Endometrial microvascular endothelial cells (primary cell): ENCODE measurements around the gene CCDC197. TPM values are rescaled to one million over a fixed set of nuclear protein-coding genes. Genes with fewer than 3 reads are reported as not detected.

Experiments
- in situ Hi-C: cut with HindIII; loops from 2 replicates; pipeline ENCODE4 v1.10.0; 2017; ENCODE audit warnings: low sequenced_read_pairs, low pct_unique_long_range_greater_than_20kb; ENCODE audit errors: inconsistent ontology term
- total RNA-seq: library from RNA; depleted of rRNA; stranded (reverse); fragments of >200 nt; gene quantifications from one replicate; pipeline ENCODE4 v1.2.3, GENCODE V29; 2015; ENCODE audit errors: inconsistent ontology term

The CCDC197 gene
- total RNA-seq, 1 donor from 2014 or later = not detected

DNA sequence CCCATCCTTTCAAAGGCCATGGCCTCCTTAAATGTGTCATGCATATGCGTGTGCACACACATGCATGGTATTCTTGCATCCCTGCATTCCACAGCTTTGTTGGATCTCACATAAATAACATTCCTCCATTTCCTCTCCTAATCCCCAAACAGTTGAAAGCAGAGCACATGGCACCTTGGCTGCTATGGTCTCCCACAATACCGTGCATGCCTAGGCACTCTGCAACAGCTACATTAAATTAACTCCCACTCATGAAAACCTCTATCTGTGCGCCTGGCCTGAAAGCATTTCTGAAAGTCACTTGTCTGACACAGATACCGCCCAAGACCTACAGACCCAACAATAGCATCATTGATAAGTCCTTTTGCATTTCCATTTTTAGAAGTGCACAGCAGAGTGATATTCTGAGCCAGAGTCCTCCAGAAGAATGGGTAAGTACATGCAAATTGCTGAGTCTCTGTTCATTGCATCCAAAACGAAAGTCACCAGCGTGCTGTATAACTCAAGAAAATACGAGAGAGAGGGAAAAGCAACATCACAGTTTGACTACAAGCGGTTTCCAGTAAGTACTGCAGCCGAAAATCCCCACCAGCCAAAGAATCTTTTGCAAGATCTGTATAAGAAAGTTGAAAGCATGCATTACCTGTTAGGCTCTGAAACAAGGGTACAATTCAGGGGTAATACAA is 21.2 kb upstream of the CCDC197 start:
- in situ Hi-C loops = no loop called here

DNA sequence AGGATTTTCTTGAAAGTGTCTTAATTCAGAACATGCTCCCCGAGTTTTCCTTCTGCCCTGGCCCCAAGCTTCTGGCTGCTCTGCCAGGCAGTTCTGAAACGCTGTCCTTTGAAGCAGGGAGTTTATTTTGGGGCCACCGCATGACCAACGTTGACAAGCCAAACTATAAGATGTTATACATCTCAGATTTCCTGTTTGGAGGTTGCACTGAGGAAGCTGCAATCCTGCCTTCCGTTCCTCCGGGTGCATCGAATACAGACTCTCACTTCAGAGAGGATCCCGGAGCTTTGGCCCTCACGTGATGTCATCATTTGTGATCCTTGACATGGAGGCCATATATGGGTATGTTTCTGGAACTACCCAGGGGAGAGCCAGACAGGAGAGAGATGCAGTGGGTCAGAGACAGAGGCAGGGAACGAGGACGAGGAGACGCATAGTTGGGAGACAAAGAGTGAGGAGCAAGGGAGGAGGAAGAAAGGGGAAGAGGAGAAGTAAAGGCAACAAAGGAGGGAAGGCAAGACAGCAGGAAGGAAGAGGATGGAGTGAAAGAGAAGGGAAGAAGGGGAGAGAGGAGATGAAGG is 20.5 kb upstream of the CCDC197 start, which contains the start of gene ASB2:
Gene ASB2, minus strand, starts transcription at position 94 of the 581 bp plus-strand sequence. CDS start 12,031 bp downstream, outside the sequence.
- in situ Hi-C loops = no loop called here

DNA sequence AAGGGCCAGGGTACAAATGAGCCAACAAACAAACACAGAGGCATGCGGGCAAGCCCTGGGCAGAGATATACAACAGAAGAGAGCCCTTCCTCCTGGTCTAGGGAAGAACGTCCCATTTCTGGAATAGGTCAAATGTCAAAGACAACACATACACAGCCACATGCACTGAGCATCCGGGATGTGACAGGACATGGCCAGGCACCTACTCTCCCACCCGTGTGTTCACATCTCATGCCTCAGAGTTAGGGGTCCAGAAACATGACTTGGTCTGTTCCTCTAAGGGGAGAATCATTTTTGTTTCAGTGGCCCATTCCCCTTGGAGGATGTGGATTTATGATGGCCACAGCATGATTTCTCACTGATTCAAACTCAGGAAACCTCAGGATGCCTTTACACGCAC is 19.9 kb upstream of the CCDC197 start:
- in situ Hi-C loops = no loop called here

DNA sequence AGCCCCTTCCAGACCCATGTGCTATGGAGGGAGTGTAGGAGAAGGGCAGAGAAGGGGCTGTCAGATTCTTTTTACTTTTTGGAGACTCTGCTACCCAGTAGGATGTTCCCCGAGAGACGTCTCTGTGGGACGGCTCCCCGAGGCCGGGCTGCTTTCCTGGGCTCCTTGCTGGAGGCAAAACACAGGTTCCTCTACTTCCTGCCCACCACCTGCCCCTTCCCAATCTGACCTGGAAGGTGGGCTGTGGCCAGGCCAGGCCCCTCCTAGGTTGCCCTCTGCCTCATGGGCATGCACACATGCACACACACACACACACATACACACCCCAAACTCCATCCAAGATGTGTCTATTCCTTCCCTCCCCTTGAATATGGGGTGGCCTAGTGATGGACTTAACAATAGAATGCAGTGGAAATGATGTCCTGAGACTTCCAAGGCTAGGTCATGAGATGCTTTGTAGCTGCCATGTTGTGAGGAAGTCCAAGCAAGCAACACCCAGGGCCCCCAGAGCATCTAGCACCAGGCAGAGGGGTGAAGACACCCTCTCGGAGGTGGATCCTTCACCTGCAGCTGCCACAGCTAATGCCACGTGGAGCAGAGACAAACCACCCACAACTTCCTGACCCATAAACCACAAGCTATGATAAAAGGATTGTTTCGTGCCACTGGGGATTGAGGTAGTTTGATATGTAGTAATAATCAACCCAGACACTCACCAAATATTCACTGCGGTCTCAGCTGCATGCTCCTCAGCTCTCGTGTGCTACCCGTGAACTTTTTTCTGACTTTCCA is 19.1 kb upstream of the CCDC197 start:
- in situ Hi-C loops = no loop called here

DNA sequence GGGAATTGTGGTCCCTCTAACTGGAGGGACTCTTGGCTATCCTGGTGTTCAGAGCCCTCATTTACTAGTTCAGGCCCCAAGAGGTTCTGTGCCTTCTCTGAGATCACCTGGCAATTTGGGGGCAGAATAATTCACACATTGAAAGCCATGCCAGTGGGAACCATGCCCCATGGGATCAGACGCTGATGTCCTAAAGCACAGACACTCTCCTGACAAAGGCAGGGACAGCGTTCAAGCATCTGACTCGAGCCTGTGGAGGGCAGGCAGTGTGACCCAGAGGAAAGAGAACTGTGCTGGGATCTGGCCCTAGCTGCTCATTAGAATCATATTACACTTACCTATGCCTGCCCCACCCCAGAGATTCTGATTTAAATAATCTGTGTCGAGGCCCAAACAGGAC is 18.4 kb upstream of the CCDC197 start:
- in situ Hi-C loops = no loop called here

DNA sequence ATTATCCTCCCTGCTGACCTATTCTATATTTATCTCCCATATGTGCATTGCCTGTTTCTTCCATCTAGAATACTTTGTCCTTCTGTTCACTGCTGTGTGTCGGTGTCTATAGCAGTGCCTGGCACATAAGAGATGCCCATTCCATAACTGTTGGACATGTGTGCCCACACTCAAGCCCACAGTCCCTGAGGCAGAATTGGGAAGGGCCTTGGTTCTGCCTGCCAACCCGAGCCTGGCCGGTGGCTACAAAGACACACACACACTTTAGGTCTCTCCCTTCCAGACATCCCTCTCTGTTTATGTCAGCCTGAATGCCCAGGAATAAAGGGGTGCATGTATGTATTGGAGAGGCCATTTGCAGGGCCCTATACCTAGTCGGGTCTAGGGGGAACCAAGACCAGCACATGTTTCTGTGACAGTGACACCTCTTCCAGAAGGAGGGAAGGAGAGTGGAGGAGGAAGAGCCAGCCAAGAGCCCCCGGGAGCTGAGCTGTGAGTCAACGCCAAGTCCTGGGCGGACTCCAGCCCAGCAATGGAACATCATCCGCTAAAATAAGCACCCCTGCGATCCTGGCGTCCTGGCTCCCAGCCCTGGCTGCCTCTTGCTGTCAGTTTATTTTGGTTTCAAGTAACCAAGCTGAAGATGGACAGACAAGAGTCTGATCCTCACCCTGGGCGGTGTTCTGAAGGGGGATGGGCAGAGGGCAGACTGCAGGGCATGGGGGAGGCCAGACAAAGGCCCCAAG is 16.5 kb upstream of the CCDC197 start:
- in situ Hi-C loops = no loop called here

DNA sequence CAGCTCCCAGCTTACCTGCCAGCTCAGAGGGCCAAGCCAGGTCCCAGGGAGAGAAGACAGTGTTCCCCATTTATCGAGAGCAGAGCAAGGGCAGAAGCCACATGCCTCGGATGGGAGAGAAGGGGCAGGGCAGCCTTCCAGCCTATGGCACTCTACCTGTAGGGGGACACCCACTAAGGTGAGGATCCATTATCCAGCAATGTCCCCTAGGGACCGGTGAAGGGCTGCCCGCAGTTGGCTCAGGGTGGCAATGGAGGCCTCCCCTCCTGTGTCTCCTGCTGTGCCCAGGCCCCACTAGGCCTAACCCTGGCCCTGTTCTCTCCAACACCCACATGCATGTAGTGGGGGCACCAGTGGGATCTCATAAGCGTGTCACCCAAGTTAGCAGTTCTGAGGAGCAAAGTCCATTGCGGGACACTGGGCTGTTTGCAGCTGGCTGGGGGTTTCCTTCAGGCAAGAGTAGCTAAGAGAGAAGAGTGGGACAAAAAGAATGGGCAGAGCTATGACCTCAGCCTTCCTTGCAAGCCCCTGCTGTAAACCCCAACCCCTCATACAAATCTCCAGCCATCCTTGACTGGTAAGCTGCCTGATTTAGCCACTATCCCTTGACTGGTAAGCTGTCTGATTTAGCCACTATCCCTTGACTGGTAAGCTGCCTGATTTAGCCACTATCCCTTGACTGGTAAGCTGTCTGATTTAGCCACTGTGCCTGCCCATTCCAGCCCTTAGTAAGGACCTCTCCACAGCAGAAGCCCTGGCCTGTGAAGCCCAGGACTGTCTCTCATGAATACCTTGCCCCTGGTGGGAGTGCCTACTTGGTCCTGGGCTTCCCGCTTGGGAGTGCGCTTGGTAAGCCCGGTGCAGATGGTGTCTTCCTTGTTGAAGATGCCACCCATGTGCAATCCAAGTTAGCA is 15.5 kb upstream of the CCDC197 start:
- in situ Hi-C loops = no loop called here

DNA sequence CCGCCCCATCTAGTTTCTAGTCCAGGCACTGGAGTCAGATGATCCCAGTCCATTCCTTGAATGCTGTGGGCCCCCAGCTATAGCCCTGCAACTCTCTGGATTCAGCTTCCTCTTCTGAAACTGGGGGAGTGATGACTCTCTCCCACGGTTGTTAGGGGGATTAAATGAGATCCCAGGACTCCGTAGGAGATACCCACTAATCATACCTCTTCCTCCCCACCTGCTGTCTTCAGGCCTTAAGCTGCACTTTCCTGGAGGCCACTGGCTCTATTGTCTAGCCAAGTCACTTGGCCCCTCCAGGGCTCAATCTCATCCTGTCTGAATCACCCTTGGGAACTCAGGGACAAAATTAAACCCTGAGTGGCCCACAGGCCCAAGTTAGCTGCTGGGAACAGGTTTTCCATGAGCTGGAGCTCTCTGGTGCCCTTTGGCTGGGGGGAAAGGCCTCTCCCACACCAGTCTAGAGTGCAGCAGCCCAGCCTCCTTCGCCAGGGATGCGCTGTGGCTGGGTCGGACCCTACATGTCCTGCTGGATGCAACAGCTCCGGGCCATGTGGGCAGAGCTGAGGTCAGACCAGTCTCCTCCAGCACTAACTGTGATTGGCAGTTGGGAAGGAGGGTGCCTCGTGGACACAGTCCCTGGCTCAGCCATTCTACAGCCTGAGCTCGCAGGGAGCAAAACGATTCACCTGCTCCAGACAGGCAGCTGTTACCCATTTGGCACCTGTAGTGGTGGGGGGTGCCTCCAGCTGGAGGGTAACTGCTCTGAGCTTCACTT is 14.7 kb upstream of the CCDC197 start:
- in situ Hi-C loops = no loop called here

DNA sequence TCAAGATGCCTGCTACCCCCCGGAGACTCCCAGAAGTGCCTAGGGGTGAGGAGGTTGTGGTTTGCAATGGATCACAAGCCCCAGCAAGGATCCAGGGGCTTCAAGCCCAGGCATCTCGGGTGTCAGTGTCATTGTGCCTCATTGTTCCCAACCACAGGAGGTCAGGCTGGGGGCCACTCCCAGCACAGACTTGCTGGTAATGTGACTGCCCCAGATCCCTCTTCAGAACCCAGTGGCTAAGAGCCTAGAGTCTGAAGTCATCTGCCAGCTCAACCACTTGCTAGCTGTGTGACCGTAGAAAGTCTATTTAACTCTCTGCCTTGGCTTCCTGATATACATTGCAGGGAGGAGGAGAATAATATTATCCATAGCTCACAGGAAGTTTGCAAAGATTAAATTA is 13.0 kb upstream of the CCDC197 start:
- in situ Hi-C loops = no loop called here

DNA sequence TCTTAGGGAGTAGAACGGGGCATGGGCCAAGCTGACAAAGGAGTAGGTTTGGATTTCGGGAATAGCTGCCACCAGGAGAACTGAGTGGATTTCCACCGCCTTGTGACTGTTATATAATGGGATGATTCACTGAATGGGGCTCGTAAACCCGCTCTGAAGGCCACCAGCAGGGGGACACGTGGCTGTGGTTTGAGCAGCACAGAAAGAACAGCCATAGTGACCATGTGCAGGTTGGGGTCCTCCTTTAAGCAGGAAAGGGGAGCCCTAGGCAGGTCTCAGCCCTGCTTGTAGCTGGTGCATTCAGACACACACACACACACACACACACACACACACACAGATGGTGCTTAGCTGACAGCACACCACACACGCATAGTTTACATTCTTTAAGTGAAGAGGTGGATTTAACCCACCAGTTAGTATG is 12.1 kb upstream of the CCDC197 start:
- in situ Hi-C loops = no loop called here

DNA sequence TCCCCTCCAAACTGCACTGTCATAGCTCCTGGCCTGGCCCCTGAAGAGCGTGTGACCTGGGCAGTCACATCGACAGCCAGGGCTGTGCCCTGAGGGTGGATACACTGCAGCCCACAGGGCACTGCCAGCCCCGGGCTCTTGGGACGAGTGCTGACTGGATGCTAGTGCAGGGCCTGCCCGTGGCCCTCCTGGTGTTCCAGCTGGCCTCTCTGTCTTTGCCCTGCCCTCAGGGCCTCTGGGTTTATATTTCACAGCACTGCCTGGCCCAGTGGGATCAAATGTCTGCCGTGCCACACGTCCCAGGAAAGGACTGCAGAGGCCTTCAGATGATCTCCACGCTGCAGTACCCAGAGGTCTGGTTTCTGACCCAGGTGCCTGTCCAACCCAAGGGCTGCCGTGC is 10.1 kb upstream of the CCDC197 start:
- in situ Hi-C loops = no loop called here

DNA sequence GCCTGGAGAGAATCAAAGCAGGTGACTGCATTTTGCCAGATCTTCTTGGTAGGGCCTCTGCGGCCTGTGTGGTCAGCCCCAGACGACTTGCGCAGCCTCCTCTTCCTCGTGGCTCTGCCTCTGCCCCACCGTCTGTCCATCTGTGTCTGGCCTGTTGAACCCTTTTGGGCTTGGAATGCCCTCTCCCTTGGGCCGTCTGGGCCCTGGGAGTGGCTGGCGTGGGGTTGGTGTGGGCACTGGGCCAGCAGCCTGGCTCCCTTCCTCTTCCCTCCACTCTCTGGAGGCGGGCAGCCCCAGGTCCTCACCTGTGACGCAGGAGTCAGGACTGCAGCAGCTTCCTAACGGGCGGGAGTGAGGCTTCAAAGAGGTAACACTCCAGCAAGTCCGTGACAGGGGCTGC is 9.7 kb upstream of the CCDC197 start:
- in situ Hi-C loops = no loop called here

DNA sequence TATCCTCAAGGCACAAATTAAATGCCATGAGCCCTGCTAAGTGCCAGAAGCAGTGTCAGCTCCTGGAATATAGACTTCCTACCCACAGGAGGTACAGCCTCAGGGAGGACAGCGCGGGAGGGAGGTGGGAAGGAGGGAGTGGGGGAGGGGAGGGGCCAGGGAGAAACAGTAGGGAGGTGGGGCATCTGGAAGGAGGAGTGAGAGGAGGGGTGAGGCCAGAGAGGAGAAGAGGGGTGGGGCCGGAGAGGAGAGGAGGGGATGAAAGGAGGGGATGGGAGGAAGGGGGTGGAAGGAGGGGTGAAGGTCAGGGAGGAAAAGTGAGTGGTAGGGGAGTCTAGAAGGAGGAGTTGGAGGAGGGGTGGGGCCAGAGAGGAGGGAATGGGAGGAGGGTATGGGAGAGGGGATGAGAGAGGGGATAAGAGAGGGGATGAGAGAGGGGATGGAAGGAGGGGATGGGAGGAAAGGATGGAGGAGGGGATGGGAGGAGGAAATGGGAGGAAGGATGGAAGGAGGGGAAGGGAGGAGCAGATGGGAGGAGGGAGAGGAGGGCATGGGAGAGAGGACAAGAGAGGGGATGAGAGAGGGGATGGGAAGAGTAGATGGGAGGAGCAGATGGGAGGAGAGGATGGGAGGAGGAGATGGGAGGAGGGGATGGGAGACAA is 9.2 kb upstream of the CCDC197 start:
- in situ Hi-C loops = no loop called here

DNA sequence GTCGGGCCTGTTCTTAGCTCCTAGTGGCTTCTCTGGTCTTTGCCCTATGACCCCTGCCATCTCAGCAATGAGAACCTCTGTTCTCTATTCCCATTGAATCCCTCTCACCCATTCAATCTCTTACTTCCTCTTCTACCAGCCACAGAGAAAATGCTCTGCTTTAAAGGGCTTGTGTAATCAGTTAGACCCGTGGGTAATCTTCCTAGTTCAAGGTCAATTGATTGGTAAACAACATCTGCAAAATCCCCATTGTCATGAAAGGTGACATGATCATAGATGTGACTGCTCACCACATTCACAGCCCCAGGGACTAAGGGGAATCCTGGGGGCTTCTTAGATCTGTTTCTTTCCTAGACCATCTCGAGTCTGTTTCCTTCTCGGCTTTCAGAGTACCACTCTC is 7.2 kb upstream of the CCDC197 start:
- in situ Hi-C loops = no loop called here

DNA sequence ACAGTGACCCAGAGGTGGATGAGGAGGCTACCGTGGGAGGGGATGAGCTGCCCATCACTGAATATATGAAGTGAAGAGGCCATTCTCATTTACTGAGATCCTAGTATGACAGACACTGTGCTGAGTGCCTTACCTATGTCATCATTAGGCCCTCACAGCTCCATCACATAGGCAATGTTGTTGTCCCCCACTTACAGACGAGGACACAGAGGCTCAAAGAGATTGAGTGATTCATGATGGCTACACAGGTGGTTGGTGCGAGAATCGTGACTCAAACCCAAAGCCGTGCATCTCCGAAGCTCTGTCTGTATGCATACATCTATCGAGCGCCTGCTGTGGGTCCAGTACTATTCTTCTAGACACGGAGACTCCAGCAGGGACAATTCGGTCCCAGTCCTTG is 5.9 kb upstream of the CCDC197 start:
- in situ Hi-C loops = no loop called here

DNA sequence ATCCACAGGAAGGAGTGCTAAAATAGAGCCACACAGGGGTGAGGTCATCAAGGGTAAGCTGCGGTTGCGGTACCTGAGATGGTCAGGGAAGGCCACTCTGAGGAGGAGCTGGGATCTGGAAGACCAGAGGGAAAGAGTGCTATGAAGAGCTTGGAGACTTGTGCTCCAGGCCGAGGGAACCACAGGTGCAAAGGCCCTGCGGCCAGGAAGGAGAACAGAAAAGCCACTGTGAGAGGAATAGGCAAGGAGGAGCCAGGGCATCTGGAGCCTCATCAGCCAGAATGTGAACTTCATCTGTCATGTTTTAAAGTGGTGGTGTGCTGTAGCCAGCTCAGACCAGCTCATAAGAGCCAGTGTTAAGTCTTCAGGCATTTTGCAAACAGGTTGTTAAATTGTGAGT is 5.5 kb upstream of the CCDC197 start:
- in situ Hi-C loops = no loop called here

DNA sequence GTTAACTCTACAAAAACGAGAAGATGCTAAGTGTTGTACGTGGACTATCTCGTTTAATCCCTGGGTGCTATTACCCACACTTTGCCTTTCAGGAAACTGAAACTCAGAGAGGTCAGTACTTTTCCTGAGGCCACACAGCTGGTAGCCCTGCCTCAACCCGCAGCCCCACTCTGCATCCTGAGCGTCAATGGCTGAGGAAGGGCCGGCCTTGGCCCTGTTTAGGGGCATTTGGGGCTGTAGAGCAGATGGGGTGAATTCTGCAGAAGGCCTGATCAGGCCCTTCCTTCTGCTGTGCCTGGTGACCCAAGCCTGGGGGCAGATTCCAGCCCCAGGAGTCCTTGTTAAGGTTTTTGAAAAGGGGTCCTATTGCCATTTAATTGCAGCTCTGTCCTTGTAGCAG is 3.7 kb upstream of the CCDC197 start:
- in situ Hi-C loops = no loop called here
